Measurements from ENCODE around the gene OMA1. TPM values are rescaled to one million over a fixed set of nuclear protein-coding genes. Genes with fewer than 3 reads are reported as not detected.
A peak's percentile ranks its signal among the peaks of the same experiment; 100 is the strongest.
"Not testable (repeated sequence)": the region's sequence is repeated elsewhere in the genome, so short reads cannot be mapped to it uniquely, and the experiment has no call there.

Gene OMA1
- total RNA-seq, 1 donor from 2014 or later = 16.1 TPM

GRCh38 chr1:58587667-58588066 is 41.1 kb upstream of the OMA1 start:
- no peak for DNase-seq (ENCODE audit: low read depth)
- H3K4me3 ChIP-seq (ENCODE audit: low read depth, low read length) = no peak overlapping the region
- TF ChIP-seq, protein P1, sequence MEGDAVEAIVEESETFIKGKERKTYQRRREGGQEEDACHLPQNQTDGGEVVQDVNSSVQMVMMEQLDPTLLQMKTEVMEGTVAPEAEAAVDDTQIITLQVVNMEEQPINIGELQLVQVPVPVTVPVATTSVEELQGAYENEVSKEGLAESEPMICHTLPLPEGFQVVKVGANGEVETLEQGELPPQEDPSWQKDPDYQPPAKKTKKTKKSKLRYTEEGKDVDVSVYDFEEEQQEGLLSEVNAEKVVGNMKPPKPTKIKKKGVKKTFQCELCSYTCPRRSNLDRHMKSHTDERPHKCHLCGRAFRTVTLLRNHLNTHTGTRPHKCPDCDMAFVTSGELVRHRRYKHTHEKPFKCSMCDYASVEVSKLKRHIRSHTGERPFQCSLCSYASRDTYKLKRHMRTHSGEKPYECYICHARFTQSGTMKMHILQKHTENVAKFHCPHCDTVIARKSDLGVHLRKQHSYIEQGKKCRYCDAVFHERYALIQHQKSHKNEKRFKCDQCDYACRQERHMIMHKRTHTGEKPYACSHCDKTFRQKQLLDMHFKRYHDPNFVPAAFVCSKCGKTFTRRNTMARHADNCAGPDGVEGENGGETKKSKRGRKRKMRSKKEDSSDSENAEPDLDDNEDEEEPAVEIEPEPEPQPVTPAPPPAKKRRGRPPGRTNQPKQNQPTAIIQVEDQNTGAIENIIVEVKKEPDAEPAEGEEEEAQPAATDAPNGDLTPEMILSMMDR (conservative IDR thresholded peaks at IDR 0.05; ENCODE audit: low read depth, low read length) = no peak

DNA sequence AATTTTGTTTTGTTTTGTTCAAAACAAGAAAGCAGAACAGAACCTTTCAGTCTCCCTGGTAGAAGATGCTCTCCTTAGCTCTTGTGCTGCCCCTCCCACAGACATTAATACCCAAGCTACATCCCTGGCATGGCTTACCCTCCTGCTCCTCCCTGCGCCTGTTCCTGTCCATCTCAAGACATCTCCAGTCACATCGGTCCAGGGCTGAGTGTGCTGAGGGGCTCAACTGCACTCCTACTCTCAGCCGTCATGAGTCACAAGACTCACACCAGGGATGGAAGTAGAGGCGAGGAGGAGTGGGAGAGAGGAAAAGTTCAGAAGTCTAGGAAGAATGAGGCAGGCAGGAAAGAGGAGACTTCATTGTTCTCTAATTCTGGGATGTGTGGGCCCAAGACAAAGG is 39.7 kb upstream of the OMA1 start:
- DNase-seq (ENCODE audit: low read depth) = no peak
- no peak overlapping the region for H3K4me3 ChIP-seq (ENCODE audit: low read depth, low read length)
- TF ChIP-seq, protein P1 (conservative IDR thresholded peaks at IDR 0.05; ENCODE audit: low read depth, low read length) = no peak

DNA sequence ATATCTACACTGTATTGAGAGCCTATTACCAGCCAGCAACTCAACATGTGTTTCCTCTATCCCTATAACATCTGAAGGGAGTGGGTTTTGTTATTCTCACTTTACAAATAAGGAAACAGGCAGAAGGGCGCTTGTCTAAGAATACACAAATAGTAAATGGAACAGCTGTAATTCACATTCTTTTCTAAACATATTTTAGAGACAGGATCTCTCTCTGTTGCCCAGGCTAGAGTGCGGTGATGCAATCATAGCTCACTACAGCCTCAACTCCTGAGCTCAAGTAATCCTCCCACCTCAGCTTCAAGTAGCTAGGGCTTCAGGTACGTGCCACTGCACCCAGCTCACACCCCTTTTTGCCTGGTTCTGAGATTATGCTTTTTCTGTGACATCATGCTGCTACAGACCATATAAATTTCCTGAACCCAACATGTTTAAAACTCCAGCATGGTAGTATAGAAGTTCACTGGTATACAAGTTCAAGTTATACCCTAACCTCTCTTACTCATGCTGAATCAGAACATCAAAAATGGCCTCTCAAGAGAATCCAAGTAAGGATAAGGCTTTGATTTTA is 39.1 kb upstream of the OMA1 start:
- H3K4me3 ChIP-seq (ENCODE audit: low read depth, low read length) = no peak overlapping the region
- TF ChIP-seq, protein P1 (conservative IDR thresholded peaks at IDR 0.05; ENCODE audit: low read depth, low read length) = no peak
- no peak for DNase-seq (ENCODE audit: low read depth)

GRCh38 chr1:58585166-58585565 is 38.6 kb upstream of the OMA1 start:
- TF ChIP-seq, protein P1 (conservative IDR thresholded peaks at IDR 0.05; ENCODE audit: low read depth, low read length) = no peak
- no peak overlapping the region for H3K4me3 ChIP-seq (ENCODE audit: low read depth, low read length)
- DNase-seq (ENCODE audit: low read depth) = no peak

- DNase-seq (ENCODE audit: low read depth) = peak; percentile 89
- no peak overlapping the region for H3K4me3 ChIP-seq (ENCODE audit: low read depth, low read length)
- TF ChIP-seq, protein P1 (conservative IDR thresholded peaks at IDR 0.05; ENCODE audit: low read depth, low read length) = no peak
These were observed 37.8 kb upstream of the OMA1 start for GRCh38 chr1:58584082-58584895.

GRCh38 chr1:58583496-58583895 is 37.0 kb upstream of the OMA1 start:
- TF ChIP-seq, protein P1 (conservative IDR thresholded peaks at IDR 0.05; ENCODE audit: low read depth, low read length) = no peak
- H3K4me3 ChIP-seq (ENCODE audit: low read depth, low read length) = no peak overlapping the region
- no peak for DNase-seq (ENCODE audit: low read depth)

DNA sequence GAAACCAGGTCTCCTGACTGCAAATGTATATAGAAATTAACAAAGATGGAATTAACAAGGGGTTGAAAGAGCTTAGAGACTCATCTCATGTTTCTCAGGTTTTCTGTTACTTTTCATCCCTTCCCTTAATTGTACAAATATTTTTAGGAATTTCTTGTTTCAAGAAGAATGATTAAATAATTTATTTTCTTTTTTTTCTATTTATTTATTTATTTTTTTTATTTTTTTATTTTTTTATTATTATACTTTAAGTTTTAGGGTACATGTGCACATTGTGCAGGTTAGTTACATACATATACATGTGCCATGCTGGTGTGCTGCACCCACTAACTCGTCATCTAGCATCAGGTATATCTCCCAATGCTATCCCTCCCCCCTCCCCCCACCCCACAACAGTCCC is 35.6 kb upstream of the OMA1 start:
- not testable (repeated sequence) for DNase-seq (ENCODE audit: low read depth); H3K4me3 ChIP-seq (ENCODE audit: low read depth, low read length)

Data from epithelial cell of proximal tubule (primary cell).